Nephron progenitor cell (in vitro differentiated cells): Measurements from ENCODE around the gene CPTP.

Source experiments
- DNase-seq: peaks from one replicate; pipeline ENCODE4 v3.0.0; 2021
- H3K27ac Mint-ChIP-seq: 2 replicates; pipeline ENCODE4 v1.8.0; 2021; ENCODE audit warnings: mild to moderate bottlenecking, moderate library complexity, mixed read lengths
- H3K27me3 Mint-ChIP-seq: 2 replicates; pipeline ENCODE4 v1.8.0; 2021; ENCODE audit warnings: mild to moderate bottlenecking, low read depth, mixed read lengths; ENCODE audit not compliant: poor library complexity
- H3K36me3 Mint-ChIP-seq: 2 replicates; pipeline ENCODE4 v1.8.0; 2021; ENCODE audit warnings: low read depth, mixed read lengths
- H3K4me1 Mint-ChIP-seq: 2 replicates; pipeline ENCODE4 v1.8.0; 2021; ENCODE audit warnings: mixed read lengths
- H3K4me3 Mint-ChIP-seq: 2 replicates; pipeline ENCODE4 v1.8.0; 2021; ENCODE audit warnings: mild to moderate bottlenecking, moderate library complexity, mixed read lengths
- H3K9me3 Mint-ChIP-seq: 2 replicates; pipeline ENCODE4 v1.8.0; 2021; ENCODE audit warnings: mild to moderate bottlenecking, moderate library complexity, mixed read lengths
- CTCF ChIP-seq: fragments of 200-600 bp; sonication (generic); IDR thresholded peaks from 2 replicates; pipeline ENCODE4 v1.5.0; 2021; ENCODE audit warnings: antibody characterized with exemption

The CPTP gene

DNA sequence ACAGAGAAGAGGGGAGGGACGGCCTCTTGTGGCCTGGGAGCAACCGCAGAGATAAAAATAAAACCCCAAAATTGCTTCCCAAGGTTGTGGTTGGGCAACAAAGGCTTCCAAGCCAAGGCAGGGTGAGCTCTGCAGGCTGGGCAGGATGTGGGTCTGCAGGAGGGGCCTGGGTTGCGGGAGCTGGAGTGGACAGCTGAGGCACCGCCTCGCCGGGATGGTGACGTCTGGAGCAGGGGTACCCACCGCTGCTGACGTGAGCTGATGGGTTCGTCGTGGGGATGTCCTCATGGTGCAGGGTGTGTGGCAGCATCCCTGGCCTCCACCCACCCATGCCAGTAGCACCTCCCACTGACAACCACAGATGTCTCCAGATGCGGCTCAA, 46.8 kb downstream of the CPTP start:
- no peaks in the 10 kb centered on the region for H3K27me3 Mint-ChIP-seq
- no peaks in the 10 kb centered on the region for H3K9me3 Mint-ChIP-seq
- no peak overlapping the region for H3K27ac Mint-ChIP-seq
- no peak overlapping the region for H3K4me3 Mint-ChIP-seq
- DNase-seq, result no peak
- peaks cover 20% of the 10 kb centered on the region for H3K4me1 Mint-ChIP-seq
- H3K36me3 Mint-ChIP-seq, result no peaks in the 10 kb centered on the region
- no peak for TF ChIP-seq CTCF

- no peaks in the 10 kb centered on the region for H3K36me3 Mint-ChIP-seq
- H3K27ac Mint-ChIP-seq, result no peak overlapping the region
- TF ChIP-seq CTCF, result peak; percentile 96
- H3K4me1 Mint-ChIP-seq, result peaks cover 20% of the 10 kb centered on the region
- no peaks in the 10 kb centered on the region for H3K9me3 Mint-ChIP-seq
- H3K4me3 Mint-ChIP-seq, result peak overlapping the region; percentile 59
- H3K27me3 Mint-ChIP-seq, result no peaks in the 10 kb centered on the region
- peak; percentile 93 for DNase-seq
Measured at GRCh38 chr1:1371746-1372711, 47.4 kb downstream of the CPTP start.

GRCh38 chr1:1373051-1373814, 48.6 kb downstream of the CPTP start:
- no peak for TF ChIP-seq CTCF
- DNase-seq, result no peak
- Mint-ChIP-seq H3K27ac (no peak overlapping the region), H3K4me1 (peaks cover 20% of the 10 kb centered on the region), H3K36me3 (no peaks in the 10 kb centered on the region), H3K4me3 (peak overlapping the region; percentile 89), H3K27me3 (no peaks in the 10 kb centered on the region), H3K9me3 (no peaks in the 10 kb centered on the region)

- Mint-ChIP-seq H3K27ac (no peak overlapping the region), H3K4me1 (peaks cover 20% of the 10 kb centered on the region), H3K36me3 (no peaks in the 10 kb centered on the region), H3K27me3 (no peaks in the 10 kb centered on the region), H3K9me3 (no peaks in the 10 kb centered on the region), H3K4me3 (peak overlapping the region; percentile 89)
- TF ChIP-seq CTCF, result no peak
- no peak for DNase-seq
Measured at GRCh38 chr1:1373815-1374588, 49.4 kb downstream of the CPTP start.

DNA sequence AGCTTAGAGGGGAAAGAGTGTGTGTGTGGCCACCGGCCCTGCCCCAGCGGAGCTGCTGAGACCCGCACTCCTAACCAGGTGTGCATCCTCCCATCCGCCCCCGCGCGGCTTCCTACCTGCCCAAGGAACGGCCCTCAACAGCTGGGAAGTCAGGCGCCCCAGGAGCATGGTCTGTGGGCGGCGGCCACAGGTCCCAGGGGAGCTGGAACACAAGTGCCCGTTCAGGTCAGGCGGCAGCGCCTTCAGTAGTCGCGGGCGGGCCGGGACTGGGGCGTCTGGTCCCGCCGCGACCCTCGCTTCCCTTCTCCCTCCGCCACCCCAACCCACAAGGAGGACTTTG, 50.0 kb downstream of the CPTP start:
- Mint-ChIP-seq H3K4me3 (peak overlapping the region; percentile 89), H3K36me3 (no peaks in the 10 kb centered on the region), H3K4me1 (peaks cover 20% of the 10 kb centered on the region), H3K27ac (no peak overlapping the region), H3K9me3 (no peaks in the 10 kb centered on the region), H3K27me3 (no peaks in the 10 kb centered on the region)
- TF ChIP-seq CTCF, result no peak
- peak; percentile 56 for DNase-seq
